GM18907 (cell line): ENCODE results near the gene RNU1-2.
A peak's percentile ranks its signal among the peaks of the same experiment; 100 is the strongest.
"Not testable (repeated sequence)": the region's sequence is repeated elsewhere in the genome, so short reads cannot be mapped to it uniquely, and the experiment has no call there.

Experiments
- ATAC-seq: cut with Tn5 transposase; IDR thresholded peaks from one replicate; pipeline ENCODE4 v1.9.1; 2021; ENCODE audit warnings: mild to moderate bottlenecking, moderate library complexity; ENCODE audit not compliant: unreplicated experiment

The RNU1-2 gene

DNA sequence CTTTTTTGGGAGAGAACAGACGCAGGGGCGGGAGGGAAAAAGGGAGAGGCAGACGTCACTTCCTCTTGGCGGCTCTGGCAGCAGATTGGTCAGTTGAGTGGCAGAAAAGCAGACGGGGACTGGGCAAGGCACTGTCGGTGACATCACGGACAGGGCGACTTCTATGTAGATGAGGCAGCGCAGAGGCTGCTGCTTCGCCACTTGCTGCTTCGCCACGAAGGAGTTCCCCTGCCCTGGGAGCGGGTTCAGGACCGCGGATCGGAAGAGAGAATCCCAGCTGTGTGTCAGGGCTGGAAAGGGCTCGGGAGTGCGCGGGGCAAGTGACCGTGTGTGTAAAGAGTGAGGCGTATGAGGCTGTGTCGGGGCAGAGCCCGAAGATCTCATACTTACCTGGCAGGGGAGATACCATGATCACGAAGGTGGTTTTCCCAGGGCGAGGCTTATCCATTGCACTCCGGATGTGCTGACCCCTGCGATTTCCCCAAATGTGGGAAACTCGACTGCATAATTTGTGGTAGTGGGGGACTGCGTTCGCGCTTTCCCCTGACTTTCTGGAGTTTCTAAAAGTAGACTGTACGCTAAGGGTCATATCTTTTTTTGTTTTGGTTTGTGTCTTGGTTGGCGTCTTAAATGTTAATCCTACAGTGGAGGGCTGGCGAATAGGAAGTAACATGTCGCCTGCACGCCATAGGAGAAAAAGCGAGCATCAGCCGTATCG, at the start of gene RNU1-2:
Gene RNU1-2 (plus strand): TSS at position 383 of the 718 bp plus-strand sequence.
- ATAC-seq: peak; percentile 98

DNA sequence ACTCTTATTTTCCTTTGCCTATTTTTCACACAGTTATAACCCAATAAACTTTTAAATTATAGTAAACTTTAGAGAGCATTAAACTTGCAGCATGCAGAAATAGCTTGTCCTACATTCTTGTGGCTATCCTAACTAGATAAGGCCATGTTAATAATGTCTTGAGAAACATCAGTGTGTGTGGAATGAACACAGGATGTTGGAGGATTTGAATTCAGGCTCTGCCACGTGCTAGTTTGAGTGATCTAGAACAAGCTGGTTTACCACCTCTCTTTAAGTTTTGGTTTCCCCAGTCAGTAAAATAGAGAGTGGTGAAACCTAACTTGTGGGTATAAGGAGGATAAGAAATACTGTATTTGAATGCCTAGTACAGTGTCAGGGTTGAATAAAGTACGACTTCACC, 39.6 kb upstream of the RNU1-2 start:
- ATAC-seq: not testable (repeated sequence)

DNA sequence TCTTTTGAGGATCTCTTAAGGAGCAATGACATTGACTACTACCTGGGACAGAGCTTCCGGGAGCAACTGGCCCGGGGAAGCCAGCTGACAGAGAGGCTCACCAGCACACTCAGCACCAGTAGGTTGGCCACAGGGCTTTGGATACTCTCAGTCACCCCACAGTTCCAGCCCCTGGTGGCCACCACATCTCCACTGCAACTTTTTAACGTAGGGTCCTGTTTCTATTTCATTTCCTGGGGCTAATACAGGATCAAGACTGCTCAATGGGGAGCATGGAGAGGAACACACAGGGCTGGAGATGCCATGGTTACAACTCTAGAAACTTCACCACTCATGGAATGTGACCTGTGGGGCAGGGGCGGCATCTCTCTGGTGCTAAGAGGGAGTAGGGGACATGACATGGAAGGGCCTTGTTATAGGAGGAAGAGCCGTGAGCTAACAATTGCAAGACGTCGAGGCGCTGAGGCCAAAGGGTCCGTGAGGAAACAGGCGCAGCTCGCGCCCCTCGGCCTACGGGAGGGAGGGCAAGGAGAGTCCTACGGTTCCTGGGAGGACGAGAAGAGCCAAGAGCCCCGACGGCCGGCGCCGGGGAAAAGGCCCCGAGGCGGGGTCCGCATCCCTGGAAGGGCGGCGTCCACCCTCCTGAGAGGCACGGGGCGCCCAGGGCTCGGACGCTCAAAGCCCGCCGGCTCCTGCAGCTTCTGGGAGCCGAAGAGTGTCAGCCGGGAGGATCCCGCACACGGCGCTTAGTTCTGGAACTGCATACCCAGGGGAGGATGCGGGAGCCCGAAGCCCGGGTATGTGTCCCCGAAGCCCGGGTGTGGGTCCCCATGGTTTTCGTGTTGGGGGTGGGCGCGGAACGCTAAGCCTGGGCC, 36.4 kb upstream of the RNU1-2 start:
- not testable (repeated sequence) for ATAC-seq

GRCh38 chr1:16860048-16860447, 35.7 kb upstream of the RNU1-2 start:
- not testable (repeated sequence) for ATAC-seq

- not testable (repeated sequence) for ATAC-seq
These were observed 33.9 kb upstream of the RNU1-2 start for GRCh38 chr1:16861832-16862245.

- ATAC-seq: not testable (repeated sequence)
These were observed 33.4 kb upstream of the RNU1-2 start for GRCh38 chr1:16862415-16862814.

- ATAC-seq: not testable (repeated sequence)
These were observed 32.8 kb upstream of the RNU1-2 start for GRCh38 chr1:16863024-16863423.

DNA sequence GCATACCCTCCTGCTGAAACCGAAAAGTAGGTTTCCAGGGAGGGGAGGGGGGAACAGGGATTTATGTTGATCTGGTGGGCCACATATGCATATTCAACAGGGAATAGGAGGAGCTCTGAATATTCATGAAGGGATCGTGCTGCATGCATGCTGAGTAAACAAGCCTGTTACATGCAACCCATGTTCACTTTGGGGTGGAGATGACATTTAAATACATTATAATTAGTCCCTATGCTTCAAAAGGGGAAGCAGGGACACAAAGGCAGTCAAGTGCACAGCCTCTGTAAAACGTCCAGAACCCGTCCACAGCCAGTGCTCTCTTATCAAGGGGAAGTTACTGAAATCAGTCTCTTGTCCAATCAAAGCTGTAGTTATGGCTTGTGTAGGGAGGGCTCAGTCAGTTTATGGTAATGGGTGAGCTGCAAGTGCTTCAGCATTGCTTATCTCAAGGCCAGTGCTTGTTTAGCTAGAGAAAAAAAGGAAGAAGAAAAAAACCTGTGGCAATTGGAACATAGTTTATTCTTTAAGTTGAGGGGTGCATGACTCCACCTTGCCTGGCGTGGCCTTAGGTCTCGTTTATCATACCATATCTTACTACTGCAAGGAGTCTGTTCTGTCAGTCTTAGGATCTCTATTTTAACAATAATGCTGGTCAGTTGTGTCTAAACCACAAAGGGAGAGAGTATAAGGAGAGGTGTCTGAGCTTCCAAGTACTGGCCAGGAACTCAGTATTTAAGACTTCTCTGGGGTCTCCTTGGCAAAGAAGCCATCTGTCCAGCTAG, 28.7 kb upstream of the RNU1-2 start:
- ATAC-seq: not testable (repeated sequence)

DNA sequence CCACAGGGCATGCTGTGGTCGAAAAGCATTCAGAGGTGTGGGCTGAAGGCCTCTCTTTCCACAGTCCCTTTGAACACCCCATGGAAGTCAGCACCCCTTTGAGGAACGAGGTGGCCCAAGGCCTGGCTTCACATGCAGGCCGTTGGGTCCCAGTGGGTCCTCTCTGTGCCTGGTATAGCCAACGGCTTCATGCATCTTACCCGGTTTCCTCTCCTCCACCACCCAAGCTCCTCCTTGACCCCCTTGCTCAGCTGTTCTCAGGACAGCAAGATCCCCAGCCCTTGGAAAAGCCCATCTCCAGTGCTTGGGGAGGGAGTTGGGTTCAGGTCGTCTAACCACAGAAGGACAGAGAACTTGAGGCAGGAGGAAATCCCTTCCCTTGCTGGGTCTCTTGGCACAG, 27.0 kb upstream of the RNU1-2 start:
- not testable (repeated sequence) for ATAC-seq

GRCh38 chr1:16869996-16870395, 25.8 kb upstream of the RNU1-2 start:
- ATAC-seq: not testable (repeated sequence)

- not testable (repeated sequence) for ATAC-seq
These were observed 24.6 kb upstream of the RNU1-2 start for GRCh38 chr1:16871171-16871570.

- ATAC-seq: not testable (repeated sequence)
These were observed 23.4 kb upstream of the RNU1-2 start for GRCh38 chr1:16872152-16873075.

DNA sequence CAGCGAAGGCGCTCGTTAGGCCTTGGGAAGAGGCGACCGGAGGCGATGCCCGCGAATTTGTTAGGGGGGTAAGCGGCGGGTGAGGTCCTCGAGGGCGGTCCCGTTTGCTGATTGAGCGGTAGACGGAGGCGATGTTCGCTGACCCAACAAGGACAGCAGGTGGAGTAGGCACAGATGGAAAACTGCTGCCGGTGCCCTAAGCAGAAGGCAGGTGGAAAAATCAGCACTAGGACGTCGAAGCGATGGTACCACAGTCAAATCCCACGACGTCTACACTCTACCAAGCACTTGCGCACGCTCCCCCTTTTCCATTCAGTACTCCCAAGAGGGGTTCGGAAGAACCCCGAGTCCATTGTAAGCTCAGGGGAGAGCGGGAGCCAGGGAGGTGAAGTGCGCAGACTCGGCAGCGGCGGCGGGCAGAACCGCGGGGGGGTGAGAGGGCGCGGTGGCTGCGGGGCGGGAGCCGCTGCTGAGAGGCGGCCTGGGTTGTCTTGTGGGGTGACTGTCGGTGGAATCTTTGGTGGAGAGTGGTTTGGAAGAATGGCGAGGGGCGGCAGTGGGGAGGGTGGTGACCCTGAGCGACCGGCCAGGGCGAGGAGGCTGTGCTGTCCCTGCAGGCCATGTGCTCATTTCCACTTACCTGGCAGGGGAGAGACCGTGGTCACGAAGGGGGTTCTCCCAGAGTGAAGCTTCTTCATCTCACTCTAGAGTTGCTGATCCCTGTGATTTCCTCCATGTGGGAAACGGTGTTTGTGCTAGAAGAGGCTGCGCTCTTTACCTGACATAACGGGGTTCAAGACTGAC, 22.5 kb upstream of the RNU1-2 start:
- not testable (repeated sequence) for ATAC-seq

- ATAC-seq: not testable (repeated sequence)
These were observed 20.6 kb upstream of the RNU1-2 start for GRCh38 chr1:16874968-16875765.

- ATAC-seq: not testable (repeated sequence)
These were observed 14.0 kb upstream of the RNU1-2 start for GRCh38 chr1:16881742-16882141.

DNA sequence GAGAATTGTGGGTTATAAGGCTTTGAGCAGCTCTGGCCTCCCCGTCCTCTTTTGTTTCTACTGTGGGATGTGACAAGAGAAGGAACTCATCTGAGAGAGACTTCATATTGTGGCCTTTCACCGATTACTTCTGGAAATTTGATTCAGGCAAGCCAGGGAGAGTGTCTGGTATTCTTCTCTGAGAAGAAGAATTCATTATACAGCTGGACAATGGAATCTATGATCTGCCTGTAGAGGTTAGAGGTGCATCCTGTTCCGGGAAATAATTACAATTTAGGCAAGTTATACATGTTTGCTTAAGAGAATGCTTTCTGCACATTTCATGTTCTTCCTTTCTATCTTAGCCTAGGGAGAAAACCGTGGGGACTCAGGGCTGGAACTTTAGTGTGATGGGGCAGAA, 12.8 kb upstream of the RNU1-2 start:
- ATAC-seq: no peak

DNA sequence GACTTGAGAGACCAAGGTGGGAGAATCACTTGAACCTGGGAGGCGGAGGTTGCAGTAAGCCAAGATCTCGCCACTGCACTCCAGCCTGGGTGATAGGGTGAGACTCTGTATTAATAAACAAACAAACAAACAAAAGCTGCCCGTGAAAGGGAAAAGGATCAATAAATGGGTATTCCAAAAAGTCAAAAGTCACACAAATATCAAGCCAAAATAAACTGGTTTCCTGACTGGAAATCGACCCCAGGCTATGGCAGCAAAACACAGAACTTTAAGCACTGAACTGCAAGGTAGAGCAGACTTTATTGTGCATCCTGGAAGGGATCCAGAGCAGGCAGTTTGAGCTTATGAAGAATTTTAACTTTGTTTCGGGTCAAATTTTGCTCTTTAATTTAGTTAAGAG, 11.3 kb upstream of the RNU1-2 start:
- ATAC-seq: not testable (repeated sequence)

- ATAC-seq: no peak
These were observed 8.7 kb upstream of the RNU1-2 start for GRCh38 chr1:16886860-16887605.
